Measurements from ENCODE around the gene DGKI.

Gene DGKI

DNA sequence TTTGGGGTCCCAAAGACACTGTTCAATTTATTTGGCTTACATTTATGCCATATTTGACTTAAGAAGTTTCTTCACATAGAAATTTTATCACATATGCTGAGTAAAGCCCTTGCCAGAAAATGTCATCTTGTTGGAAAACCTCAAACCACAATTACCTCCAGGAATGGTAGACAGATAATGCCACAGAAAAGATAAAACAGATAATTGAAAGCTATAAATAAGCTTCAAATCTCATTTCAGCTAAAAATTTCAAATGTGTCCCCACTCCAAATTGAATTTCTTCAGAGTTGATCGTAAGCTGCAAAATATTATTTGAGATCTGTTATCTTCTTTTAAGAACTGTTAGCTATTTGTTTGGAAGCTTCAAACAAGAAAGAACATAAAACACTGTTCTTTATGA lies 326.8 kb downstream of the DGKI start:
- H3K79me2 ChIP-seq (ENCODE audit: low read length) = no peaks in the 10 kb centered on the region
- H4K20me1 ChIP-seq (ENCODE audit: insufficient read depth, low read length) = no peaks in the 10 kb centered on the region
- no peak overlapping the region for H3K4me2 ChIP-seq (ENCODE audit: low read length)
- no peak for TF ChIP-seq EZH2phosphoT487 (IDR thresholded peaks at IDR 0.05; ENCODE audit: low read depth)
- TF ChIP-seq, protein P1, sequence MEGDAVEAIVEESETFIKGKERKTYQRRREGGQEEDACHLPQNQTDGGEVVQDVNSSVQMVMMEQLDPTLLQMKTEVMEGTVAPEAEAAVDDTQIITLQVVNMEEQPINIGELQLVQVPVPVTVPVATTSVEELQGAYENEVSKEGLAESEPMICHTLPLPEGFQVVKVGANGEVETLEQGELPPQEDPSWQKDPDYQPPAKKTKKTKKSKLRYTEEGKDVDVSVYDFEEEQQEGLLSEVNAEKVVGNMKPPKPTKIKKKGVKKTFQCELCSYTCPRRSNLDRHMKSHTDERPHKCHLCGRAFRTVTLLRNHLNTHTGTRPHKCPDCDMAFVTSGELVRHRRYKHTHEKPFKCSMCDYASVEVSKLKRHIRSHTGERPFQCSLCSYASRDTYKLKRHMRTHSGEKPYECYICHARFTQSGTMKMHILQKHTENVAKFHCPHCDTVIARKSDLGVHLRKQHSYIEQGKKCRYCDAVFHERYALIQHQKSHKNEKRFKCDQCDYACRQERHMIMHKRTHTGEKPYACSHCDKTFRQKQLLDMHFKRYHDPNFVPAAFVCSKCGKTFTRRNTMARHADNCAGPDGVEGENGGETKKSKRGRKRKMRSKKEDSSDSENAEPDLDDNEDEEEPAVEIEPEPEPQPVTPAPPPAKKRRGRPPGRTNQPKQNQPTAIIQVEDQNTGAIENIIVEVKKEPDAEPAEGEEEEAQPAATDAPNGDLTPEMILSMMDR (IDR thresholded peaks at IDR 0.05; ENCODE audit: low read depth, low read length) = no peak
- no peak overlapping the region for H3K9ac ChIP-seq (ENCODE audit: low read length)
- no peaks in the 10 kb centered on the region for H3K36me3 ChIP-seq (replicated peaks; ENCODE audit: low read depth, low read length)
- no peaks in the 10 kb centered on the region for H3K4me1 ChIP-seq (ENCODE audit: low read length)
- no peaks in the 10 kb centered on the region; the same call in none of the 2 replicates for H3K27me3 ChIP-seq (ENCODE audit: low read depth, low read length)
- no peak overlapping the region for H3K27ac ChIP-seq (ENCODE audit: low read length)
- no peak overlapping the region for H3K4me3 ChIP-seq (ENCODE audit: low read length)
- H2AFZ ChIP-seq (ENCODE audit: low read depth, low read length) = no peak overlapping the region
- H3K9me3 ChIP-seq (ENCODE audit: insufficient read depth, low read length) = no peaks in the 10 kb centered on the region

DNA sequence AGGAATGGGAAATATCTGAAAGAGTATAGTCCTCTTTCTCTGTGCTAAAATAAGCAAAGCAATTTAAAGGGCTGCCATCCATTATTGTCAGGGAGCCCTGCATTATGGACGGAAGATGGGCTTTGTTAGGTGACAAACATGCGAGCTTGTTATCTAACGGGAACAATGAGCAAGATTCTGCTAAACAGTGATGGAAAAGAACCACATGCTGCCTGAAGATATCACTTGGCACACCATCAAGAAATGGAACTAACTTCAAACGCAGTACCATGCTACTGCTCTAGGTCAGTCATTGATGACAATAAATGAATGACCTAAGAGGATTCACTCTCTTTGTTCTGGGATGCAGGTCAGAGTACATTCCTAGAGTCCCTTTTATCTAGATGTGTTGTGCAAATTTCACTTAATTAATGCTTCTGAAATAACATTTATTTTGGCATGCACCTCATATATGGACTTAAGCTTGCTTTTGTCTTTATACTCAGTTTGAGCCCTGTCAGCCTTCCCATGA lies 327.5 kb downstream of the DGKI start:
- Histone ChIP-seq H3K79me2 (ENCODE audit: low read length) (no peaks in the 10 kb centered on the region), H3K27me3 (ENCODE audit: low read depth, low read length) (no peaks in the 10 kb centered on the region; the same call in none of the 2 replicates), H4K20me1 (ENCODE audit: insufficient read depth, low read length) (no peaks in the 10 kb centered on the region), H2AFZ (ENCODE audit: low read depth, low read length) (no peak overlapping the region), H3K9me3 (ENCODE audit: insufficient read depth, low read length) (no peaks in the 10 kb centered on the region), H3K36me3 (replicated peaks; ENCODE audit: low read depth, low read length) (no peaks in the 10 kb centered on the region), H3K9ac (ENCODE audit: low read length) (no peak overlapping the region), H3K4me3 (ENCODE audit: low read length) (no peak overlapping the region), H3K4me2 (ENCODE audit: low read length) (no peak overlapping the region), H3K4me1 (ENCODE audit: low read length) (no peaks in the 10 kb centered on the region), H3K27ac (ENCODE audit: low read length) (no peak overlapping the region)
- TF ChIP-seq, protein P1 (IDR thresholded peaks at IDR 0.05; ENCODE audit: low read depth, low read length) = no peak
- no peak for TF ChIP-seq EZH2phosphoT487 (IDR thresholded peaks at IDR 0.05; ENCODE audit: low read depth)

DNA sequence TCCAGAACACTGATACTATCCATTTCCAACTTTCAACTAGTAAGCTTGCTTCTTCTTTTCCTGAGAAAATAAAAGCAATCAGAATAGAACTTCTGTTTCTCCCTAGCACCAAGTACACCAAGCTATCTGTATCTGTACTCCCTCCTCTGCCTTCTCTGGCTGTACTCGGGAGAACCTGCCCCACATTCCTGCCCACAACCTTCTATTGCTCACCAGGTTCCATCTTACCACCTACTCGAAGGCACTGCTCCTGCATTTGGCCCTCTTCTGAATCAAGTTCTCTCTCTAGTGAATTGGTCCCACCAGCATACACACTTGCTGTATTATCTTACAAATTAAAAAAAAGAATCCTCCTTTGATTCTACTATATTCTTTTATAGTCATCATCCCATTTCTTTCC lies 333.7 kb downstream of the DGKI start:
- Histone ChIP-seq H3K9ac (ENCODE audit: low read length) (no peak overlapping the region), H4K20me1 (ENCODE audit: insufficient read depth, low read length) (no peaks in the 10 kb centered on the region), H3K4me2 (ENCODE audit: low read length) (no peak overlapping the region), H3K36me3 (replicated peaks; ENCODE audit: low read depth, low read length) (no peaks in the 10 kb centered on the region), H3K4me1 (ENCODE audit: low read length) (no peaks in the 10 kb centered on the region), H3K4me3 (ENCODE audit: low read length) (no peak overlapping the region), H2AFZ (ENCODE audit: low read depth, low read length) (no peak overlapping the region), H3K79me2 (ENCODE audit: low read length) (no peaks in the 10 kb centered on the region), H3K27me3 (ENCODE audit: low read depth, low read length) (no peaks in the 10 kb centered on the region), H3K9me3 (ENCODE audit: insufficient read depth, low read length) (no peaks in the 10 kb centered on the region), H3K27ac (ENCODE audit: low read length) (no peak overlapping the region)
- no peak for TF ChIP-seq EZH2phosphoT487 (IDR thresholded peaks at IDR 0.05; ENCODE audit: low read depth)
- TF ChIP-seq, protein P1 (IDR thresholded peaks at IDR 0.05; ENCODE audit: low read depth, low read length) = no peak

GRCh38 chr7:137507096-137507495 lies 339.7 kb downstream of the DGKI start:
- H4K20me1 ChIP-seq (ENCODE audit: insufficient read depth, low read length) = no peaks in the 10 kb centered on the region
- no peaks in the 10 kb centered on the region for H3K36me3 ChIP-seq (replicated peaks; ENCODE audit: low read depth, low read length)
- no peak for TF ChIP-seq EZH2phosphoT487 (IDR thresholded peaks at IDR 0.05; ENCODE audit: low read depth)
- TF ChIP-seq, protein P1 (IDR thresholded peaks at IDR 0.05; ENCODE audit: low read depth, low read length) = no peak
- H3K79me2 ChIP-seq (ENCODE audit: low read length) = no peaks in the 10 kb centered on the region
- H2AFZ ChIP-seq (ENCODE audit: low read depth, low read length) = no peak overlapping the region
- 0 out of 2 replicates have a peak, but pooled peaks cover 3% of the 10 kb centered on the region for H3K27me3 ChIP-seq (ENCODE audit: low read depth, low read length)
- no peak overlapping the region for H3K9ac ChIP-seq (ENCODE audit: low read length)
- no peaks in the 10 kb centered on the region for H3K9me3 ChIP-seq (ENCODE audit: insufficient read depth, low read length)
- no peak overlapping the region for H3K27ac ChIP-seq (ENCODE audit: low read length)
- H3K4me1 ChIP-seq (ENCODE audit: low read length) = no peaks in the 10 kb centered on the region
- H3K4me3 ChIP-seq (ENCODE audit: low read length) = no peak overlapping the region
- no peak overlapping the region for H3K4me2 ChIP-seq (ENCODE audit: low read length)
